ENCODE measurements around the gene ORM1. TPM values are rescaled to one million over a fixed set of nuclear protein-coding genes. Genes with fewer than 3 reads are reported as not detected.

ORM1 gene
- polyA plus RNA-seq, 3 donors: 2.2 to 4.9 (median 2.8) TPM

GRCh38 chr9:114315723-114316363 lies 7.1 kb upstream of the ORM1 start:
- no peaks in the 10 kb centered on the region for H3K9me3 ChIP-seq (replicated peaks in 1 of 2; ENCODE audit: control insufficient read depth in 1 of 2, insufficient read depth in 1 of 2, low read length in 2 of 2)
- peaks cover 36% of the 10 kb centered on the region in 2 donors for H3K4me1 ChIP-seq (ENCODE audit: control insufficient read depth in 1 of 2, insufficient read depth in 2 of 2, low read length in 2 of 2)
- no peak overlapping the region for H3K4me2 ChIP-seq (replicated peaks; ENCODE audit: extremely low read depth, low read length, poor library complexity, severe bottlenecking)
- H4K20me1 ChIP-seq (ENCODE audit: insufficient read depth, low read length): no peaks in the 10 kb centered on the region
- peak overlapping the region; percentile 0 to 80 (median 57) for H3K27ac Mint-ChIP-seq
- H3K9me3 Mint-ChIP-seq: peaks cover 0 to 6% (median 2%) of the 10 kb centered on the region in 7 donors
- H3K9ac ChIP-seq (ENCODE audit: insufficient read depth, low read length, poor library complexity, severe bottlenecking): no peak overlapping the region
- H3K79me2 ChIP-seq (ENCODE audit: insufficient read depth, low read length): no peaks in the 10 kb centered on the region
- peaks cover 0 to 2% (median 2%) of the 10 kb centered on the region in 3 donors for H3K27me3 Mint-ChIP-seq (ENCODE audit: low read depth in 3 of 3)
- TF ChIP-seq CTCF (IDR thresholded peaks at IDR 0.05): no peak
- H3K4me3 ChIP-seq (replicated peaks in 1 of 3; ENCODE audit: low read depth in 2 of 3, low read length in 3 of 3): no peak overlapping the region
- WGBS (ENCODE audit: insufficient coverage): no CpG with 5 or more reads among the region's 8 CpGs
- H2AFZ ChIP-seq (ENCODE audit: insufficient read depth, low read depth, low read length, poor library complexity, severe bottlenecking): no peak overlapping the region
- H3K27ac ChIP-seq (ENCODE audit: low read depth in 1 of 2, low read length in 2 of 2): peak overlapping the region in 1 of 2 donors; percentile 69
- H3K4me1 Mint-ChIP-seq: peaks cover 30% of the 10 kb centered on the region
- no peaks in the 10 kb centered on the region for H3K36me3 Mint-ChIP-seq
- no peaks in the 10 kb centered on the region for H3K36me3 ChIP-seq (replicated peaks in 1 of 2; ENCODE audit: control insufficient read depth in 1 of 2, insufficient read depth in 2 of 2, low read length in 2 of 2)
- DNase-seq: peak; percentile 24 to 90 (median 54)
- H3K27me3 ChIP-seq (ENCODE audit: control insufficient read depth in 2 of 2, insufficient read depth in 2 of 2, low read length in 2 of 2): no peaks in the 10 kb centered on the region
- intact Hi-C loops (cut with micrococcal nuclease): no loop called here
- H3K4me3 Mint-ChIP-seq: no peak overlapping the region

- Histone ChIP-seq H3K27me3 (ENCODE audit: control insufficient read depth in 2 of 2, insufficient read depth in 2 of 2, low read length in 2 of 2) (no peaks in the 10 kb centered on the region), H3K4me1 (ENCODE audit: control insufficient read depth in 1 of 2, insufficient read depth in 2 of 2, low read length in 2 of 2) (peaks cover 36% of the 10 kb centered on the region in 2 donors), H4K20me1 (ENCODE audit: insufficient read depth, low read length) (no peaks in the 10 kb centered on the region), H3K36me3 (replicated peaks in 1 of 2; ENCODE audit: control insufficient read depth in 1 of 2, insufficient read depth in 2 of 2, low read length in 2 of 2) (no peaks in the 10 kb centered on the region), H2AFZ (ENCODE audit: insufficient read depth, low read depth, low read length, poor library complexity, severe bottlenecking) (no peak overlapping the region), H3K9ac (ENCODE audit: insufficient read depth, low read length, poor library complexity, severe bottlenecking) (no peak overlapping the region), H3K4me3 (replicated peaks in 1 of 3; ENCODE audit: low read depth in 2 of 3, low read length in 3 of 3) (no peak overlapping the region), H3K9me3 (replicated peaks in 1 of 2; ENCODE audit: control insufficient read depth in 1 of 2, insufficient read depth in 1 of 2, low read length in 2 of 2) (no peaks in the 10 kb centered on the region), H3K79me2 (ENCODE audit: insufficient read depth, low read length) (no peaks in the 10 kb centered on the region), H3K4me2 (replicated peaks; ENCODE audit: extremely low read depth, low read length, poor library complexity, severe bottlenecking) (no peak overlapping the region), H3K27ac (ENCODE audit: low read depth in 1 of 2, low read length in 2 of 2) (peak overlapping the region in 1 of 2 donors; percentile 69)
- Mint-ChIP-seq H3K4me3 (no peak overlapping the region), H3K9me3 (peaks cover 0 to 6% (median 2%) of the 10 kb centered on the region in 7 donors), H3K4me1 (peaks cover 30% of the 10 kb centered on the region), H3K36me3 (no peaks in the 10 kb centered on the region), H3K27ac (no peak overlapping the region), H3K27me3 (ENCODE audit: low read depth in 3 of 3) (peaks cover 0 to 6% (median 2%) of the 10 kb centered on the region in 3 donors)
- WGBS (ENCODE audit: insufficient coverage): 92% methylated on average over 4 of the region's 10 CpGs
- intact Hi-C loops (cut with micrococcal nuclease): no loop called here
- peak in 1 of 3 donors; percentile 2 for DNase-seq
- TF ChIP-seq CTCF (IDR thresholded peaks at IDR 0.05): no peak
These were observed 6.2 kb upstream of the ORM1 start for GRCh38 chr9:114316605-114317230.
